Lower leg skin (tissue), 4 donors: ENCODE data around the gene UBL7. TPM values are rescaled to one million over a fixed set of nuclear protein-coding genes. Genes with fewer than 3 reads are reported as not detected.

Experiments used
- DNase-seq, 2 donors: peaks; one replicate each; pipeline ENCODE4 v3.0.0-alpha.2; 2019; ENCODE audit warnings: low spot score in 2 of 2
- H3K4me3 ChIP-seq: fragments of 200-600 bp; sonication (generic); 2 replicates; pipeline ENCODE4 v1.5.1; 2017; ENCODE audit warnings: mild to moderate bottlenecking, low read depth; ENCODE audit not compliant: poor library complexity, severe bottlenecking
- POLR2A ChIP-seq, 2 donors: fragments of 450-650 bp; IDR thresholded peaks; one replicate each; pipeline ENCODE4 v1.6.1; 2016 to 2017; ENCODE audit warnings: antibody characterized with exemption in 2 of 2, mild to moderate bottlenecking in 1 of 2, moderate library complexity in 1 of 2
- WGBS, 2 donors: methylation state at CpG; one replicate each; pipeline ENCODE4 v1.1.5; 2018; 5-methylcytosine and 5-hydroxymethylcytosine counted together
- intact Hi-C: fragments of 100-400 bp; cut with DNase I; formaldehyde crosslinking; loops from one replicate; pipeline ENCODE4 v1.15.0; 2023; ENCODE audit warnings: low total_unique reads
- total RNA-seq, 4 donors: library from RNA; depleted of rRNA; stranded (reverse); fragments of >200 nt; gene quantifications; one replicate each; pipeline ENCODE4 v1.1.0, GENCODE V29; 2016
- TF ChIP-seq, protein P1 (sequence below), 3 donors: fragments of 450-650 bp; IDR thresholded peaks; one replicate each; pipeline ENCODE4 v1.5.1; 2016; ENCODE audit warnings: antibody characterized with exemption in 3 of 3, mild to moderate bottlenecking in 3 of 3, moderate library complexity in 2 of 3

Gene UBL7
- total RNA-seq, 4 donors from 2014 or later: 54.4 to 113 (median 82.3) TPM

- no peak for TF ChIP-seq POLR2A (IDR thresholded peaks at IDR 0.05)
- TF ChIP-seq, protein P1, sequence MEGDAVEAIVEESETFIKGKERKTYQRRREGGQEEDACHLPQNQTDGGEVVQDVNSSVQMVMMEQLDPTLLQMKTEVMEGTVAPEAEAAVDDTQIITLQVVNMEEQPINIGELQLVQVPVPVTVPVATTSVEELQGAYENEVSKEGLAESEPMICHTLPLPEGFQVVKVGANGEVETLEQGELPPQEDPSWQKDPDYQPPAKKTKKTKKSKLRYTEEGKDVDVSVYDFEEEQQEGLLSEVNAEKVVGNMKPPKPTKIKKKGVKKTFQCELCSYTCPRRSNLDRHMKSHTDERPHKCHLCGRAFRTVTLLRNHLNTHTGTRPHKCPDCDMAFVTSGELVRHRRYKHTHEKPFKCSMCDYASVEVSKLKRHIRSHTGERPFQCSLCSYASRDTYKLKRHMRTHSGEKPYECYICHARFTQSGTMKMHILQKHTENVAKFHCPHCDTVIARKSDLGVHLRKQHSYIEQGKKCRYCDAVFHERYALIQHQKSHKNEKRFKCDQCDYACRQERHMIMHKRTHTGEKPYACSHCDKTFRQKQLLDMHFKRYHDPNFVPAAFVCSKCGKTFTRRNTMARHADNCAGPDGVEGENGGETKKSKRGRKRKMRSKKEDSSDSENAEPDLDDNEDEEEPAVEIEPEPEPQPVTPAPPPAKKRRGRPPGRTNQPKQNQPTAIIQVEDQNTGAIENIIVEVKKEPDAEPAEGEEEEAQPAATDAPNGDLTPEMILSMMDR (IDR thresholded peaks at IDR 0.05): no peak
- intact Hi-C loops: no loop called here
- WGBS, 2 donors: 62 to 66% methylated on average over 10 to 11 of the region's 11 CpGs
- no peak overlapping the region for H3K4me3 ChIP-seq
- DNase-seq: no peak
Observed at GRCh38 chr15:74400915-74401757, 59.8 kb downstream of the UBL7 start.

DNA sequence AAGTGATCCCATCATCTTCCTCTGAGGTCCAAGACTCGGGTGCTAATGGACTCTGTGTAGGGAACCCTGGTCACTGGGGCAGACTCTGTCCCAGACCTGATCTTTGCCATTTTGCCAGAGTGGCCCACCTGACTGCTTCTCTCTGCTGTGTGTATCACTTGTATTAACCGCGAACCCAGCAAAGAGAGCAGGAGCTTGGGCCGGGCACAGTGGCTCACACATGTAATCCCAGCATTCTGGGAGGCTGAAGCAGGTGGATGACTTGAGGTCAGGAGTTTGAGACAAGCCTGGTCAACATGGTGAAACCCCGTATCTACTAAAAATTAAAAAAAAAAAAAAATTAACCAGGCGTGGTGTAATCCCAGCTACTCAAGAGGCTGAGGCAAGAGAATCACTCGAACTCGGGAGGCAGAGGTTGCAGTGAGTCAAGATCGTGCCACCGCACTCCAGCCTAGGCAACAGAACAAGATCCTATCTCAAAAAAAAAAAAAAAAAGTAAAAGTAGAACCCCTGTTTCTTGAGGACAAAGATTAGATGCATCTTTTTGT lies 60.6 kb downstream of the UBL7 start:
- H3K4me3 ChIP-seq: no peak overlapping the region
- DNase-seq: no peak
- intact Hi-C loops: no loop called here
- TF ChIP-seq, protein P1 (IDR thresholded peaks at IDR 0.05): no peak
- no peak for TF ChIP-seq POLR2A (IDR thresholded peaks at IDR 0.05)
- 72 to 74% methylated on average over 10 of the region's 10 CpGs for WGBS, 2 donors

- DNase-seq: no peak
- H3K4me3 ChIP-seq: no peak overlapping the region
- WGBS, 2 donors: 39 to 42% methylated on average over 5 of the region's 5 CpGs
- TF ChIP-seq, protein P1 (IDR thresholded peaks at IDR 0.05): no peak
- TF ChIP-seq POLR2A (IDR thresholded peaks at IDR 0.05): no peak
- intact Hi-C loops: no loop called here
Observed at GRCh38 chr15:74399511-74400312, 61.2 kb downstream of the UBL7 start.

DNA sequence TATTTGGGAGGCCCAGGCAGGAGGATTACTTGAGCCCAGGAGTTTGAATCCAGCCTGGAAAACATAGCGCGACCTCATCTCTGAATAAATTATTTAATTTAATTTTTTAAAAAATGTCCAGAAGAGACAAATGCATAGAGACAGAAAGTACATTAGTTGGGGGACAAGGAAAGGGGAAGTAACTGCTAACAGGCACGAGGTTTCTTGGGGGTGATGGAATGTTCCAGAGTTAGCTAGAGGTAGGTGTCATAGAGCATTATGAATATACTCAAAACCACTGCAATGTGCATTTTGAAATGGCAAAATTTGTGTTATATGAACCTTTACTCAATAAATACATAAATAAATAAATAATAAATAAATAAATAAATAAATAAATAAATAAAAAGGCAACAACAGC lies 61.9 kb downstream of the UBL7 start:
- intact Hi-C loops: no loop called here
- DNase-seq: no peak
- no peak for TF ChIP-seq POLR2A (IDR thresholded peaks at IDR 0.05)
- TF ChIP-seq, protein P1 (IDR thresholded peaks at IDR 0.05): no peak
- 89 to 92% methylated on average over 3 of the region's 3 CpGs for WGBS, 2 donors
- no peak overlapping the region for H3K4me3 ChIP-seq

DNA sequence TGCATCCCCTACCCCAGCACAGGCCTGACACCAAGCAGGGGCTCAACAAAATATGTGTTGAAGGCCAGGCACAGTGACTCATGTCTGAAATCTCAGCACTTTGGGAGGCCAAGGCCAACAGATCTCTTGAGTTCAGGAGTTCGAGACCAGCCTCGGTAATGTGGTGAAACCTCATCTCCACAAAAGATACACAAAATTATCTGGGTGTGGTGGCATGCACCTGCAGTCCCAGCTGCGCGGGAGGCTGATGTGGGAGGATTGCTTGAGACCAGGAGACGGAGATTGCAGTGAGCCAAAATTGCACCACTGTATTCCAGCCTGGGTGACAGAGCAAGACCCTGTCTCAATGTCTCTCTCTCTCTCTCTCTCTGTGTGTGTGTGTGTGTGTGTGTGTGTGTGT lies 62.8 kb downstream of the UBL7 start:
- H3K4me3 ChIP-seq: no peak overlapping the region
- intact Hi-C loops: no loop called here
- 90 to 95% methylated on average over 5 of the region's 5 CpGs for WGBS, 2 donors
- no peak for DNase-seq
- TF ChIP-seq, protein P1 (IDR thresholded peaks at IDR 0.05): no peak
- no peak for TF ChIP-seq POLR2A (IDR thresholded peaks at IDR 0.05)
